ENCODE data around the gene CRIP3. TPM values are rescaled to one million over a fixed set of nuclear protein-coding genes. Genes with fewer than 3 reads are reported as not detected.

The CRIP3 gene
- total RNA-seq, 1 experiment from 2014 or later: 16.9 TPM

DNA sequence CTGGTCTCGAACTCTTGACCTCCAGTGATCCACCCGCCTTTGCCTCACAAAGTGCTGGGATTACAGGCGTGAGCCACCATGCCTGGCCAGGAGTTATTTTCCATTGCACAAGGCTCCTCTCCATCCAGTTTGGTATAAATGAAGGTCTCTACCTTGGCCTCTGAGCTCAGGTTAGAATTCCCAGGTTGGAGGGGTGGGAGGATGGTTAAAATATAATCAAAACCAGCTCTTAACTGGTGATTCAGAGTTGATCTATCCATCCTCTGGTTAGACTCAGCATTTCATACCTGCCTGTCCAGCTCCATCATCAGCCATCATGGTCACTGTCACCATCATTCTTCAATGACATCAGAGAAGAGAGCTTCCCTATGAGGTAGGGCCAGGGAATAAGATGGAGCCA is 13.2 kb downstream of the CRIP3 start:
- Histone ChIP-seq H4K5ac (ENCODE audit: insufficient read length, low read depth, low read length) (no peak overlapping the region), H3K79me1 (ENCODE audit: insufficient read depth, low read depth, low read length, poor library complexity, severe bottlenecking) (no peaks in the 10 kb centered on the region), H4K91ac (ENCODE audit: insufficient read length, low read depth, low read length) (no peak overlapping the region), H3K23ac (ENCODE audit: insufficient read length, low read depth, low read length) (no peak overlapping the region), H2AK5ac (ENCODE audit: insufficient read length, low read length) (no peak overlapping the region), H4K8ac (replicated peaks; ENCODE audit: insufficient read length, low read depth, low read length) (no peak overlapping the region), H3K9ac (ENCODE audit: extremely low read depth, insufficient read length, low read length) (no peak overlapping the region), H4K20me1 (ENCODE audit: control insufficient read depth, insufficient read depth, insufficient read length) (peaks cover 4% of the 10 kb centered on the region), H3K18ac (ENCODE audit: insufficient read length, low read depth, low read length) (no peak overlapping the region), H3K4me2 (ENCODE audit: insufficient read depth, insufficient read length, low read length) (no peak overlapping the region), H3K9me3 (ENCODE audit: control insufficient read depth, low read depth, low read length) (no peaks in the 10 kb centered on the region), H3K4ac (ENCODE audit: low read depth, low read length) (no peak overlapping the region), H3K4me1 (ENCODE audit: insufficient read depth, low read length) (no peaks in the 10 kb centered on the region), H2BK120ac (ENCODE audit: low read depth, low read length, poor library complexity, severe bottlenecking) (no peak overlapping the region), H3K14ac (ENCODE audit: insufficient read depth, low read length) (no peak overlapping the region), H3K56ac (ENCODE audit: insufficient read length, low read depth, low read length) (no peak overlapping the region), H3K27me3 (ENCODE audit: insufficient read depth, low read length) (no peaks in the 10 kb centered on the region), H2BK20ac (ENCODE audit: low read depth, low read length, poor library complexity, severe bottlenecking) (no peak overlapping the region), H2BK15ac (ENCODE audit: low read depth, low read length) (no peak overlapping the region), H3K79me2 (ENCODE audit: insufficient read depth, low read length) (no peaks in the 10 kb centered on the region), H2BK5ac (ENCODE audit: insufficient read length, low read length) (no peak overlapping the region), H3K23me2 (ENCODE audit: insufficient read length, low read depth, low read length, poor library complexity, severe bottlenecking) (no peaks in the 10 kb centered on the region), H3T11ph (ENCODE audit: low read length) (no peak overlapping the region), H2AFZ (ENCODE audit: low read length) (no peak overlapping the region), H3K27ac (ENCODE audit: insufficient read length, low read depth, low read length) (no peak overlapping the region), H2BK12ac (ENCODE audit: insufficient read length, low read depth, low read length) (no peak overlapping the region)
- Mint-ChIP-seq H3K4me3 (no peak overlapping the region), H3K36me3 (ENCODE audit: insufficient read depth in 1 of 3, low read depth in 3 of 3) (no peaks in the 10 kb centered on the region), H3K4me1 (peaks cover 15% of the 10 kb centered on the region in 2 experiments), H3K27me3 (ENCODE audit: low read depth) (peaks cover 15% of the 10 kb centered on the region), H3K9me3 (no peaks in the 10 kb centered on the region), H3K27ac (no peak overlapping the region)
- no peak for DNase-seq
- WGBS (ENCODE audit: extremely low coverage, insufficient read length, low lambda C conversion rate): no CpG with 5 or more reads among the region's 3 CpGs
- TF ChIP-seq, protein P1, sequence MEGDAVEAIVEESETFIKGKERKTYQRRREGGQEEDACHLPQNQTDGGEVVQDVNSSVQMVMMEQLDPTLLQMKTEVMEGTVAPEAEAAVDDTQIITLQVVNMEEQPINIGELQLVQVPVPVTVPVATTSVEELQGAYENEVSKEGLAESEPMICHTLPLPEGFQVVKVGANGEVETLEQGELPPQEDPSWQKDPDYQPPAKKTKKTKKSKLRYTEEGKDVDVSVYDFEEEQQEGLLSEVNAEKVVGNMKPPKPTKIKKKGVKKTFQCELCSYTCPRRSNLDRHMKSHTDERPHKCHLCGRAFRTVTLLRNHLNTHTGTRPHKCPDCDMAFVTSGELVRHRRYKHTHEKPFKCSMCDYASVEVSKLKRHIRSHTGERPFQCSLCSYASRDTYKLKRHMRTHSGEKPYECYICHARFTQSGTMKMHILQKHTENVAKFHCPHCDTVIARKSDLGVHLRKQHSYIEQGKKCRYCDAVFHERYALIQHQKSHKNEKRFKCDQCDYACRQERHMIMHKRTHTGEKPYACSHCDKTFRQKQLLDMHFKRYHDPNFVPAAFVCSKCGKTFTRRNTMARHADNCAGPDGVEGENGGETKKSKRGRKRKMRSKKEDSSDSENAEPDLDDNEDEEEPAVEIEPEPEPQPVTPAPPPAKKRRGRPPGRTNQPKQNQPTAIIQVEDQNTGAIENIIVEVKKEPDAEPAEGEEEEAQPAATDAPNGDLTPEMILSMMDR (conservative IDR thresholded peaks at IDR 0.05): no peak

All from H9 (cell line).